ENCODE measurements around the gene BPIFB6.
A peak's percentile ranks its signal among the peaks of the same experiment; 100 is the strongest.
"Not testable (repeated sequence)": the region's sequence is repeated elsewhere in the genome, so short reads cannot be mapped to it uniquely, and the experiment has no call there.

The BPIFB6 gene

GRCh38 chr20:33028875-33029274, 2.6 kb upstream of the BPIFB6 start:
- DNase-seq (ENCODE audit: low read depth) = no peak

GRCh38 chr20:33030076-33030475, 1.4 kb upstream of the BPIFB6 start:
- DNase-seq (ENCODE audit: low read depth) = no peak

- DNase-seq (ENCODE audit: low read depth) = no peak
These were observed 879 bp upstream of the BPIFB6 start for GRCh38 chr20:33030569-33030968.

- DNase-seq (ENCODE audit: low read depth) = no peak
These were observed 1.1 kb downstream of the BPIFB6 start for GRCh38 chr20:33032555-33032954.

GRCh38 chr20:33033381-33033780, 1.9 kb downstream of the BPIFB6 start:
- DNase-seq (ENCODE audit: low read depth) = no peak

GRCh38 chr20:33034115-33034514, 2.7 kb downstream of the BPIFB6 start:
- DNase-seq (ENCODE audit: low read depth) = no peak

- no peak for DNase-seq (ENCODE audit: low read depth)
These were observed 3.5 kb downstream of the BPIFB6 start for GRCh38 chr20:33034901-33035492.

GRCh38 chr20:33037456-33037855, 6.0 kb downstream of the BPIFB6 start:
- DNase-seq (ENCODE audit: low read depth) = no peak

- DNase-seq (ENCODE audit: low read depth) = no peak
These were observed 6.8 kb downstream of the BPIFB6 start for GRCh38 chr20:33038243-33038642.

GRCh38 chr20:33042430-33042829, 11.0 kb downstream of the BPIFB6 start:
- no peak for DNase-seq (ENCODE audit: low read depth)

GRCh38 chr20:33042983-33043730, 11.7 kb downstream of the BPIFB6 start:
- no peak for DNase-seq (ENCODE audit: low read depth)

- no peak for DNase-seq (ENCODE audit: low read depth)
These were observed 12.3 kb downstream of the BPIFB6 start for GRCh38 chr20:33043731-33044181.

GRCh38 chr20:33045129-33045721, 13.8 kb downstream of the BPIFB6 start:
- not testable (repeated sequence) for DNase-seq (ENCODE audit: low read depth)

GRCh38 chr20:33046412-33046811, 15.0 kb downstream of the BPIFB6 start:
- peak; percentile 8 for DNase-seq (ENCODE audit: low read depth)

- DNase-seq (ENCODE audit: low read depth) = no peak
These were observed 19.9 kb downstream of the BPIFB6 start for GRCh38 chr20:33051333-33051732.

- no peak for DNase-seq (ENCODE audit: low read depth)
These were observed 22.1 kb downstream of the BPIFB6 start, which contains the start of gene BPIFB3 for GRCh38 chr20:33053291-33054106. BPIFB3 (plus strand) TSS chr20:33053903; CDS start chr20:33055436, 1,533 bp downstream.

- DNase-seq (ENCODE audit: low read depth) = no peak
These were observed 22.9 kb downstream of the BPIFB6 start for GRCh38 chr20:33054381-33054780.

GRCh38 chr20:33054791-33055190, 23.3 kb downstream of the BPIFB6 start:
- no peak for DNase-seq (ENCODE audit: low read depth)

- no peak for DNase-seq (ENCODE audit: low read depth)
These were observed 27.7 kb downstream of the BPIFB6 start for GRCh38 chr20:33059136-33059535.

GRCh38 chr20:33059741-33060390, 28.4 kb downstream of the BPIFB6 start:
- no peak for DNase-seq (ENCODE audit: low read depth)

- DNase-seq (ENCODE audit: low read depth) = no peak
These were observed 30.2 kb downstream of the BPIFB6 start for GRCh38 chr20:33061658-33062028.
